ENCODE measurements around the gene TRIP6.
A peak's percentile ranks its signal among the peaks of the same experiment; 100 is the strongest.
"Not testable (repeated sequence)": the region's sequence is repeated elsewhere in the genome, so short reads cannot be mapped to it uniquely, and the experiment has no call there.

Gene TRIP6

GRCh38 chr7:100839361-100839760 lies 27.8 kb upstream of the TRIP6 start:
- no peak for DNase-seq

- no peak for DNase-seq
Measured at GRCh38 chr7:100840470-100841100, 26.6 kb upstream of the TRIP6 start.

- DNase-seq, result no peak
Measured at GRCh38 chr7:100847360-100847759, 19.8 kb upstream of the TRIP6 start.

- peak; percentile 69 for DNase-seq
Measured at GRCh38 chr7:100852048-100852872, 14.9 kb upstream of the TRIP6 start, which contains the start of gene SLC12A9. TSS of gene SLC12A9 (plus strand) at chr7:100852713. CDS start at chr7:100854198, 1,485 bp downstream.

- DNase-seq, result no peak
Measured at GRCh38 chr7:100854146-100854895, 12.9 kb upstream of the TRIP6 start.

- DNase-seq, result not testable (repeated sequence)
Measured at GRCh38 chr7:100854899-100855298, 12.3 kb upstream of the TRIP6 start.

- no peak for DNase-seq
Measured at GRCh38 chr7:100855515-100855914, 11.7 kb upstream of the TRIP6 start.

- no peak for DNase-seq
Measured at GRCh38 chr7:100856871-100857282, 10.3 kb upstream of the TRIP6 start.

- no peak for DNase-seq
Measured at GRCh38 chr7:100859856-100860255, 7.3 kb upstream of the TRIP6 start.

- no peak for DNase-seq
Measured at GRCh38 chr7:100860702-100861615, 6.2 kb upstream of the TRIP6 start.

- DNase-seq, result no peak
Measured at GRCh38 chr7:100861616-100861985, 5.6 kb upstream of the TRIP6 start.

GRCh38 chr7:100863406-100863950 lies 3.7 kb upstream of the TRIP6 start:
- DNase-seq, result no peak

GRCh38 chr7:100864263-100864845 lies 2.8 kb upstream of the TRIP6 start:
- DNase-seq, result no peak

- DNase-seq, result no peak
Measured at GRCh38 chr7:100865372-100865911, 1.7 kb upstream of the TRIP6 start.

GRCh38 chr7:100865938-100866728 lies 1.1 kb upstream of the TRIP6 start:
- DNase-seq, result no peak

GRCh38 chr7:100866729-100867039 lies 503 bp upstream of the TRIP6 start:
- no peak for DNase-seq

- DNase-seq, result no peak
Measured at GRCh38 chr7:100867776-100868485, 744 bp downstream of the TRIP6 start.

- no peak for DNase-seq
Measured at GRCh38 chr7:100873599-100874299, 6.6 kb downstream of the TRIP6 start.

- no peak for DNase-seq
Measured at GRCh38 chr7:100874300-100874576, 7.1 kb downstream of the TRIP6 start.
